Mesodermal cell (in vitro differentiated cells): ENCODE data around the gene RAB9A.

ENCODE experiments used
- H3K27ac ChIP-seq: 2 replicates; pipeline ENCODE4 v1.7.0; 2013; ENCODE audit warnings: mild to moderate bottlenecking, low read depth, low read length, moderate library complexity; ENCODE audit not compliant: severe bottlenecking
- H3K36me3 ChIP-seq: 2 replicates; pipeline ENCODE4 v1.7.1; 2013; ENCODE audit warnings: mild to moderate bottlenecking, low read length, moderate library complexity; ENCODE audit not compliant: control insufficient read depth, insufficient read depth
- H3K4me1 ChIP-seq: one replicate; pipeline ENCODE4 v1.7.1; 2013; ENCODE audit warnings: mild to moderate bottlenecking, low read length; ENCODE audit not compliant: insufficient read depth, control insufficient read depth, poor library complexity, severe bottlenecking
- H3K4me3 ChIP-seq: 2 replicates; pipeline ENCODE4 v1.7.0; 2013; ENCODE audit warnings: low read length, control low read depth, mild to moderate bottlenecking; ENCODE audit not compliant: insufficient read depth, poor library complexity, severe bottlenecking; ENCODE audit errors: extremely low read depth
- H3K9me3 ChIP-seq: 2 replicates; pipeline ENCODE4 v1.7.1; 2013; ENCODE audit warnings: mild to moderate bottlenecking, low read length, moderate library complexity; ENCODE audit not compliant: control insufficient read depth
- WGBS, 2 experiments: methylation state at CpG; one replicate each; pipeline ENCODE4 v1.1.5; 2013; ENCODE audit warnings: missing lambda C conversion rate in 2 of 2; ENCODE audit not compliant: insufficient coverage in 2 of 2; 5-methylcytosine and 5-hydroxymethylcytosine counted together

The RAB9A gene

DNA sequence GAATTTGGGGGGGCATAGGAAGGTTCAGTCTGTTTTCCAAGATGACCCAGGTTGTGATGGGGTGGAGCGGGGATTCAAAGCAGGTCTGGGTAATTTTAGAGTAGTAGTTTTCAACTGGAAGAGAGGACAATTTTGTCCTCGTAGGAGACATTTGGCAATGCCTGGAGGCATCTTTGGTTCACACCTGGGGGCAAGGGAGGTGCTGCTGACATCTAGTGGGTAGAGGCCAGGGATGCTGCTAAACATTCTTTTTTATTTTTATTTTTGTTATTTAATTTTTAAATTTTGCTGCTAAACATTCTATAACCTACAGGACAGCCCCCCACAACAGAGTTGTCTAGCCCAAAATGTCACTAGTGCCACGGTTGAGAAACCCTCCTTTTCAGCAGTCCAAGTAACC is 1.9 kb downstream of the RAB9A start:
- peaks cover 27% of the 10 kb centered on the region for H3K4me1 ChIP-seq
- no peak overlapping the region for H3K27ac ChIP-seq
- no peaks in the 10 kb centered on the region for H3K36me3 ChIP-seq
- H3K4me3 ChIP-seq = peak overlapping the region; percentile 62
- WGBS, 2 experiments = 92% methylated on average over 2 of the region's 3 CpGs; no CpG with 5 or more reads in 1 of the 2 experiments
- no peaks in the 10 kb centered on the region for H3K9me3 ChIP-seq

DNA sequence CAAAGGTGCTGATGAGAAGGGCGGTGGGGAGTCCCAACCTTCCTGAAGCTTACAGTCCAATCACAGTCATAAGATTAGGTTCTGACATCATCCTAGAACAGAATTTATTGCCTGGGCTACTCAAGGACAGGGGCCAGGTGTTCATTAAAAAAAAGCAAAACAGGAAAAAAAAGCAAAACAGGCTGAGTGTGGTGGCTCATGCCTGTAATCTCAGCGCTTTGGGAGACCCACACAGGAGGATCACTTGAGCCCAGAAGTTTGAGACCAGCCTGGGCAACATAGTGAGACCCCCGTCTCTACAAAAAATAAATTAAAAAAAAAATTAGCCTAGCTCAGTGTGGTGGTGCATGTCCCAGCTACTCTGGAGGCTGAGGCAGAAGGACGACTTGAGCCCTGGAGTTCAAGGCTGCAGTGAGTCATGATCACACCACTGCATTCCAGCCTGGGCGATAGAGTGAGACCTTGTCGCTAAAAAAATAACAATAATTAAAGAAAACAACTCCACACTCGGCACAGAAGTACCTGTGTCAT is 3.0 kb downstream of the RAB9A start:
- Histone ChIP-seq H3K4me1 (peaks cover 27% of the 10 kb centered on the region), H3K27ac (no peak overlapping the region), H3K36me3 (no peaks in the 10 kb centered on the region), H3K4me3 (no peak overlapping the region), H3K9me3 (no peaks in the 10 kb centered on the region)
- 60 to 80% methylated on average over 1 of the region's 7 CpGs for WGBS, 2 experiments

DNA sequence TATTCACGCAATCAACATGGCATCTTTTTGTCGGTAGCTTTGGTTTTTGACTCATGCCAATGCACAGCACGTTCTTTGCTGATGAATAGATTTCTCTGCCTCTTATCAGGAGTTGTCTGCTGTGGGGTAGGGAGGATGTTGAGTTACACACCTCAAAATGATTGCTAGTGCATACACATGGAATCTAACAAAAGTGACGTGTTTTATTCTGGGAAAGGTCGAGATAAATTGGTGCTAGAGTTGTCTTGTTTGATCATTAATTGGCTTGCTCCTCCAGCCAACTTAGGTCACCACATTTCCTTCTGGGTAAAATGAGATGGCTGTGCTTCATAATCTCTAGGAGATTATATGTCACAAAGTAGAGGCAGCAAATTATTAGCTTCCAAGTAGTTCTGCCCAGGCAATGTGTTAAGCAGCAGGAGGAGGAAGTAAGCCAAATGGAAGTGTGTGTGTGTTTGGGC is 3.9 kb downstream of the RAB9A start:
- no peaks in the 10 kb centered on the region for H3K9me3 ChIP-seq
- no peak overlapping the region for H3K27ac ChIP-seq
- no peak overlapping the region for H3K4me3 ChIP-seq
- H3K36me3 ChIP-seq = peaks cover 4% of the 10 kb centered on the region
- 93 to 100% methylated on average over 1 to 2 of the region's 5 CpGs for WGBS, 2 experiments
- peaks cover 27% of the 10 kb centered on the region for H3K4me1 ChIP-seq

DNA sequence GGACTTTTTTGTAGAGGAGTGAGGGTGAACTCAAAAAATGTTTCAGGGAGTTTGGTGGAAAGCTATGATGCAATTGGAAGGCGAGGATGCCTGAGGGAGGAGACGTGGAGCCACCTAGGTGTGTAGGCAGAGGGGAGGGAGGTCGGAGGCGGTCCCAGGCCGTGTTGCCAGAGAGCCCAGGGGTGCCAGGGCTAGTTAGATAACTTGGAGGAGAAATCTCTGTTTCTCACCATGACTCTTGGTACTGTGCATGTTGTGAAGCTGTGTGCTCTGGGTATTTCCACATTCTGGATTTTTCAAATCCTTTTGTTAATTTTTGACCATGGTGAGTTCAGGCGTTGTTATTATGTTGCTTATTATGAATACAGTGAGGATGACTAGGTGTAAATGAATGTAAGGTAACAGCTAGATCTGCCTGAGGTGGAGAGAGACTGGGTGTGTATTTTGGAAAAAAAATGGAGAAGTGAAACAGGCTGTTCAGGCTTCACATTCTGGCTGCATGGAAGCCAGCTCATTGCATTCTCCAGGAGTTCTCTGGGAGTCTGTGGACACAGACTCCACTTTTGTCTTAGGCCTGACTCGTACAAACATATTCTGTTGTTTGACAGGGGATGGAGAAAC is 4.5 kb downstream of the RAB9A start:
- WGBS, 2 experiments = 67 to 83% methylated on average over 1 of the region's 7 CpGs
- no peak overlapping the region for H3K4me3 ChIP-seq

DNA sequence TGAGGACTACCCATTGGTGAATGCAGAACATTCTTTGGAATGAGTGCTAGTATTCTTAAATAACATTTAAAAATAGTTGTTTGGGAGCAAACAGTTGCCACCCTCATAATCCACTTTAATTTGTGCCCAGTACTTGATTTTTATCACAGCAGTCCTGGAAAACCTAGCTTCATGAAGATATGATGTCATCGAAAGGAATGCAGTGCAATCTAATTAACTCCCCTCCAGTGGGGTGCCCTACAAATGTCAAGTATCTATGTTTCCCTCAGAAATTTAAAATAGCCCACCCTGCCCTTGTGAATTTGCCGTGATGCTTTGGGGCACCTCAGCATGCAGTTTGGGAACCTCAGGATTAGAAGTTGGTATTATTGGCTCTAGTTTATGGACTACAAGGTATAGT is 5.4 kb downstream of the RAB9A start:
- no peak overlapping the region for H3K4me3 ChIP-seq
- WGBS, 2 experiments = 80% methylated on average over 1 of the region's 2 CpGs; no CpG with 5 or more reads in 1 of the 2 experiments
- H3K36me3 ChIP-seq = peaks cover 5% of the 10 kb centered on the region
- H3K9me3 ChIP-seq = no peaks in the 10 kb centered on the region
- H3K4me1 ChIP-seq = peaks cover 29% of the 10 kb centered on the region
- no peak overlapping the region for H3K27ac ChIP-seq

More for the DNA sequence above, 4.5 kb downstream of the RAB9A start:
- peak overlapping the region; percentile 45 for H3K27ac ChIP-seq
- peaks cover 27% of the 10 kb centered on the region for H3K4me1 ChIP-seq
- no peaks in the 10 kb centered on the region for H3K9me3 ChIP-seq
- H3K36me3 ChIP-seq = peaks cover 5% of the 10 kb centered on the region

DNA sequence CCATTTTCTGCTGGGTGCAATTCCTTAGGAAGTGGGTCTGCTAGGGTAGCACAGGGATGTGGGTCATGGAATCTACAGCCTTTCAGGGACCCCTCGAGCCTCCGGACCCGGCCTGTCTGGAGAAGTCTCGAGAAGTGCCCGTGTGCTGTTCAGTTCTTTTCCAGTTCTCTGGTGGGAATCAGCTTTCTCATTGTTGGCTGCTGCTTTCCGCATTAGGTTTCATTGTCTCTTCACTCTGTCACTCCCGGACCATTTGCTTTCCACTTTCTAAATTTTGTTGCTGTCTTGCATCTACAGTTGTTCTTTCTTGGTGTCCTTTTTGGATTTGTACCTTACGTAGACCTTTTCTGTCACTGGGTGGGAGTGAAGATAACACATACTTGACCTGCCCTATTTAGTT is 6.1 kb downstream of the RAB9A start:
- H3K4me1 ChIP-seq = peaks cover 29% of the 10 kb centered on the region
- peaks cover 5% of the 10 kb centered on the region for H3K36me3 ChIP-seq
- no peak overlapping the region for H3K4me3 ChIP-seq
- H3K9me3 ChIP-seq = no peaks in the 10 kb centered on the region
- 89% methylated on average over 5 of the region's 8 CpGs; no CpG with 5 or more reads in 1 of the 2 experiments for WGBS, 2 experiments
- H3K27ac ChIP-seq = no peak overlapping the region

DNA sequence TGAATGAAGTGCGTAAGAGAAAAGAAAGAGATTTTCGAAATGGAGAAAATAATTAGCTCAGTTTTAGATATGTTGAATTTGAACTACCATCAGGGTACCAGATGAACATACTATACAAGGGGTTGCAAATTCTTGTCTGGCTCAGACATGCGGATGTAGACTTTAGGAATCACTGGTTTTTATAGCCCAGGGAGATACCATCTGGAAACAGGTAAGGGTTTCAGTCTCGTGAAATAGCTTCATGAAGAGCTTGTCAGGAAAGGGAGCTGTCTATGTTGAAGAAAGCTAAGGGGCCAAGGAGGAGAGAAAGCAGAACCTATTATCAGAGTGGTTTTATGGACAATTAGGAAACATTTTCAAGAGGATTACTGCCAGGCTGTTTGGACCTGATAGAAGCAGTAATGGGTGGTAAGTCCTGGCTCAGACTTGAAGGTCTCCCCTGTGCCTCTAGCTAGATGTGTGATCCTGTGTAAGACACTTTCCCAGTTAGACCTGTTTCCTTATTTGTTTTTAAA is 6.7 kb downstream of the RAB9A start:
- Histone ChIP-seq H3K27ac (no peak overlapping the region), H3K9me3 (no peaks in the 10 kb centered on the region), H3K4me1 (peaks cover 28% of the 10 kb centered on the region), H3K4me3 (no peak overlapping the region), H3K36me3 (peaks cover 5% of the 10 kb centered on the region)
- 100% methylated on average over 1 to 2 of the region's 4 CpGs for WGBS, 2 experiments

DNA sequence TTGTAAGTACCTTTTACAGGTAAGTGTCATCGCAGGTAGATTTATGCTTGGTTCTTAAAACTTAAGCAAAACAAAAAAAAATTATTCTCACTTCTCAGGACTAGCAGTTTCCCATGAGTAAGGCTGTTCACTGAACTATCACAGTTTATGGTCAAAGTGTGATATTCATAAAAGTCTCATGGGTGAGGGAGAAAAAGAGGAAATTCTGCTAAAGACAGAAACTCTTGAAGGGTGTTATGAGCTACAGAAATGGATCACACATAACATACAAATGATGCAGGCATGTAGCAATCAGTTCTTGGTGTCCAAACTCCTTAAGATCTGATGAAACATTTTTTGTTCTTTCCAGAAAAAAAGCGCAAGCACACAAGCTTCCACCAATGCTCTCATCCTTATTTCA is 8.5 kb downstream of the RAB9A start:
- no peaks in the 10 kb centered on the region for H3K9me3 ChIP-seq
- no peak overlapping the region for H3K27ac ChIP-seq
- no peak overlapping the region for H3K4me3 ChIP-seq
- peaks cover 23% of the 10 kb centered on the region for H3K4me1 ChIP-seq
- peaks cover 5% of the 10 kb centered on the region for H3K36me3 ChIP-seq
- no CpG with 5 or more reads among the region's 2 CpGs for WGBS, 2 experiments

DNA sequence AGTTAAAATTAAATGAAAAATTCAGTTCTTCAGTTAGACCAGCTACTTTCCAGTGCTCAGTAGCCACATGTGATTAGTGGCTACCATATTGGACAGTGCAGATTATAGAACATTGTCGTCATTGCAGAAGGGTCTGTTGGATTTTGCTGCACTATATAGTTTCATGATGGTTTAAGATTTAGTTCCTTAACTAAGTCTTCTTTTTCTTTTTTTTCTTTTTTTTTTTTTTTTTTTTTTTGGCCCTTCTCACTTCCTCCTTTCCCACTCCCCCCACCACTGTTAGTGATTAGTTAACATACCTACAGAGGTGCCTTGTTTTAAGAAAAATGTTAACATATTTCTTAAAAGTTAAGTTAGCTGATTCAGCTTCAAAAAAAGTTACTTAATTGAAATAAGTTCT is 9.0 kb downstream of the RAB9A start:
- Histone ChIP-seq H3K4me1 (peaks cover 19% of the 10 kb centered on the region), H3K4me3 (no peak overlapping the region), H3K27ac (no peak overlapping the region), H3K36me3 (peaks cover 5% of the 10 kb centered on the region), H3K9me3 (no peaks in the 10 kb centered on the region)
- WGBS, 2 experiments = no CpG with 5 or more reads among the region's 1 CpG

DNA sequence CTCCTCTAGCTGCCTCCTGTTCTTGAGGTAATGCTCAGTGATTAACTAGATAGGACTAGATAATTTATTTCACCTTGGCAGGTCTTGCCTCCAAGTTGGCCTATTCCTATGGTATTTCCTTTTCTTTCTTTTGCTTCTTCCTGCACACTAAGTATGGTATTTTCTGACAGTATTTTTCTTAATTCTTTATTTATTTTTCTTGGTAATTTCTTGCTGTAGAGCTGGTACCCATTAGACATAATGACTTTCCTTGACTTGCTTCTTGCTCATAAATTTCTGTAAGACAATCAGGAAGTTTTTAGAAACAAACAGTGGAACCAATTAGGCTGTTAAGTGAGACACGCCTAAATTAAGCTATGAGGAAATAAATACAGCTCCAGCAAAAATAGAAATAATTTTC is 9.5 kb downstream of the RAB9A start:
- peaks cover 14% of the 10 kb centered on the region for H3K4me1 ChIP-seq
- H3K4me3 ChIP-seq = no peak overlapping the region
- no CpG with 5 or more reads among the region's 1 CpG for WGBS, 2 experiments
- H3K36me3 ChIP-seq = peaks cover 5% of the 10 kb centered on the region
- H3K27ac ChIP-seq = no peak overlapping the region
- no peaks in the 10 kb centered on the region for H3K9me3 ChIP-seq

DNA sequence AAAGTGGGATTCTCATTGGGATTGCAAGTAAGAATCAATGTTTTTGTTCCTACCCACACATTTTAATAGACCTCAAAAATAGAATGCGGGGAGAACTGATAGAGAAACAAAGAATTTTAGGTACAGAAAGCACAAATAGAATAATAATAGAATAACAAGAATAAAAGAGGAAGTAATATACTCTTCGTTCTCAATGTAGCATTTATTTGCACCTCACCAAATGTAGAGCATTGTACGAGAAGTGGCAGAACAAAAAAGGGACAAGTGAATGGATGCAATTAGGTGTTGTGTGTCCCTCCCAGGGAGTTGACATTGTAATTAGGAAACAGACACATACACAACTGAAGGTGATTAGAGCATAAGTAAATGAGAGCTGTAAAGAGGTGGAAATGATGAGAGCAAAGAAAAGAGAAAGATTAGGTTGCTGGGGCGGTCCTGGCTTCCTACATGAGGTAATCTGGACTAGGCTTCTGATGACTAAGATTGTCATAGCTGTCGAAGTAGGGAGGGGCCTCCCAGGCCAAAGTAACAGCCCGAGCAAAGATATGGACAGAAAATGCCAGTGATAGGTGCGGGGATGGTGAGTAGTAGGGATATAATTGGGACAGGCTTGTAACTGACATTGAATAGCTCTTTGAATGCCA is 10.4 kb downstream of the RAB9A start:
- Histone ChIP-seq H3K36me3 (peaks cover 5% of the 10 kb centered on the region), H3K27ac (no peak overlapping the region), H3K4me1 (peaks cover 6% of the 10 kb centered on the region), H3K9me3 (no peaks in the 10 kb centered on the region), H3K4me3 (no peak overlapping the region)
- 76 to 93% methylated on average over 2 of the region's 7 CpGs for WGBS, 2 experiments
